Raji (cell line): ENCODE measurements around the gene HOXB7.

Experiments used
- POLR2A ChIP-seq: IDR thresholded peaks from 2 replicates; pipeline ENCODE4 v1.6.1; 2011; ENCODE audit warnings: low read depth, low read length, control low read depth; ENCODE audit not compliant: insufficient read depth

Gene HOXB7

DNA sequence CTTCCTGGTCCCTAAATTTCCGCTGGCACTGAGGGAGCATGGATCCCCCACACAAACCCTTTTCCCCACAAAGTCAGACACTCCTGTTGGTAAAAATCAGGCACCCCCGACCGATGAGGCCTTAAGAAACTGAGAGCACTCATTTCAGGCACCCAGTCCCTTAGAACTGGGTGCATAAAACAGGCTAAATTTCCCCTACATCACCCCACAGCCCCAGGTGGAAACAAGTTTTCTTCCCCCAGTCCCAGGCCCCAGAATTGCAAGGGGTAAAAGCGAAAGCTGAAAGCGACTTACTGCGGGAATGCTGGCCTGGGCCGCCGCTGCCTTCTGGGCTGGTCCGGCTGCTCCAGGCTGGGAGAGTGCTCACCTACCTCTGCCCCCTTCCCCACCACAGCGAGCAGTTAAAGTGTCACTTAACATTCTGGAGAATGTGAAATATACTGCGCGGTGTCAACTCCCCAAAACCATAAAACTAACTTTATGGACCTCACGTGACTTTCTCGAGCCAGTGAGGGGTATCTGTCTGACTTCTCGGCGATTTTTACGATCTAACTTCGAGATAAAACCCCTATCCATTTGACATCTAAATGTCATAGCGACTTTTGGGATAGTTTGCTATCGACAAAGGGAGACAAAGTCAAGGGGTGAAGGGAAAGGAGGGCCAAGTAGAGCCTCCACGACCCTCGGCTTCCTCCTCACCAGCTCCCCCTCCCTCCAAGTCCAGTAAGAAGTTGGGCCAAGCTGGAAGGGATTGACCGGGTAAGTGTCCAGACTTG lies 20.8 kb downstream of the HOXB7 start, which contains the start of gene HOXB3:
Gene HOXB3, minus strand, starts transcription at position 411 of the 776 bp plus-strand sequence. CDS start 37,767 bp downstream, outside the sequence.
- TF ChIP-seq POLR2A: no peak

DNA sequence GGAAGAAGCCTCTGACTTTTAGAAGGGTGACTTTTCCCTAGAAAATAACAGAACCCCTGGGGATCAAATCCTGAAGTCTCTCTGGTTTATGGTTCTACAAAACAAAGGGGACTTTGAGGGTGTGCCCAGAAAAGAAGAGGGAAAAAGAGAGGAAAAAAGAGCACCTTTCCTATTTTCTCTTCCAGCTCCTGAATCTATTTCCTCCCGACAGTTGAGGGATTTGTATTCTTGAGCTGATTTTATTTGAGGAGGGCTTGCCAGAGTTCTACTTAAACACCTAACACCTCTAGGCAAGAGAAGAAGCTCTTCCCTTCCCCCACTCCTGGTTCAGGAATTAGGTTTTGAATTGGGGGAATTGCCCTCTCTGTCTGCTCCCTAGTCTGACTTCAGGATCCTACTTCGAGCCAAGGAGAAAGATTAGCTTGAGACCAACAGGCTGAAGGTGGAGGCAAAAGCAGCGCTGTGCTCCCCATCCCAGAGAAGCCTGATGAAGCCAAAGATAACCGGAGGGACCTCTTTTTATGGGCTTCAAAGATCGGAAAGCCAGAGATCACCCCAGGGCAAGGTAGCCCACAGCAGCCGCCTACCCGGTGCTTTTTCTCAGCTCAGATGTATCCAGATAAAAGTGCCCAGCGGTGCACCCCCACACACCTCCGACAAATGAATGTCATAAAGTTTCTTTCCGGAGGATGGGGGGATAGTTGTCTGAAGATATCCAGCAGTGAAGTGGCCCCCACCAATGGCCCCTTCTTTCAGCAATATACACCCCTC lies 21.6 kb downstream of the HOXB7 start:
- TF ChIP-seq POLR2A: no peak

DNA sequence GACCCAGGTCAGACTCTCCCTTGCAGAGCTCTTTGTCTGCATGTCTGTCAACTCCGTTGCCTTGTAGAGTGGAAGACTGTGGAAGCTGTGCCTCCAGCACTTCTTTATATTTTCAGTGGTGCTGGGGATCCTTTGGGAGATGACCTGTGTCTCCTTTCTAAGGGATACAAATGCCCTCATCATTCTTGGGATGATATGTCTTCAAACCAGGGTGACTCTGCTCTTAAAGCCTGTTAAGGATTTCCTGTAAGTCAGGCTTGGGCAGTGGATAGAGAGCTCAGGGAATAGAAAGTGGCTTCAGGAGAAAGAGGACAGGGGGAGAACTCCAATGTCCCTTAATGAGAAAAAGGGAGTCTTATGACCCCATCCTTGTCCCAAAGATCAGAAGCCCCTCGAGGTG lies 22.3 kb downstream of the HOXB7 start:
- no peak for TF ChIP-seq POLR2A

GRCh38 chr17:48588074-48588415 lies 22.8 kb downstream of the HOXB7 start:
- no peak for TF ChIP-seq POLR2A

DNA sequence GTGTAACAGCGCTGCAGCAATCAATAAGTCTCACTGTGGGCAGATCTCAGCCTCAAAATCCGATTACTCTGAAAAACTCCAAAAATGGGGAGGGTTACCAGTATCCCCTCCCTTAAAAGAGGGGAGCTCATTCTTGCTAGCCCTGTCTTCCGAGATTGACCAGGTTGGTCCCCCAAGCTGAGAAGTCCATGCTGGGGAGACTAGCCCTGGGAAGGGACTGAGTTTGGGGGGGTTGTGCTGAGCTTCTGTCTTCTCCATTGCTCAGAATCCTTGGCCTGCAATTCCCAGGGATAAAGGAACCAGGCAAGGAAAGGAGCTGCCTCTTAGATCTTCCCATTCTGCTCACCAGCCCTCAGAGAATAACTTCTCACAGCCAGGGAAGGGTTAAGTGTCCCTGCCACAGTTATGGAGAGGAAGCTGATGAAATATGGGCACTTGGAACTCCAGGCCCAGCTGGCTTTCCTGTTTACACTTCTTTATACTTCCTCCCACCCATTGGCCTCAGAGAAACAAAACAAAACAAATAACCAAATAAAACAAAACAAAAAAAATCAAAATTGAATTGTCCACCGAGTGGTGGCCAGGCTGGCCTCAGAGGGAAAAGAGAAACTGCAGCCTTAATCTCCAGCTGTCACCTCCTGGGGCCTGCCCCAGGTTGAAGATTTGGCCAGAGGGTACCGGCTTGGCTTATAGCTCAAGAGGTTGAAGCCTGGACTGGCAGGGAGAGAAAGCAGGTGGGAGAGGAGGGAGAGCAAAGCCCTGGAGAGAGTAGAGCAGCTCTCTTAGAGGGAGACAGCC lies 23.3 kb downstream of the HOXB7 start:
- no peak for TF ChIP-seq POLR2A

GRCh38 chr17:48586355-48587258 lies 24.2 kb downstream of the HOXB7 start:
- no peak for TF ChIP-seq POLR2A

- TF ChIP-seq POLR2A: no peak
These were observed 26.5 kb downstream of the HOXB7 start for GRCh38 chr17:48584223-48584741.

- no peak for TF ChIP-seq POLR2A
These were observed 27.1 kb downstream of the HOXB7 start for GRCh38 chr17:48583708-48584222.

- no peak for TF ChIP-seq POLR2A
These were observed 28.1 kb downstream of the HOXB7 start for GRCh38 chr17:48582750-48583069.

DNA sequence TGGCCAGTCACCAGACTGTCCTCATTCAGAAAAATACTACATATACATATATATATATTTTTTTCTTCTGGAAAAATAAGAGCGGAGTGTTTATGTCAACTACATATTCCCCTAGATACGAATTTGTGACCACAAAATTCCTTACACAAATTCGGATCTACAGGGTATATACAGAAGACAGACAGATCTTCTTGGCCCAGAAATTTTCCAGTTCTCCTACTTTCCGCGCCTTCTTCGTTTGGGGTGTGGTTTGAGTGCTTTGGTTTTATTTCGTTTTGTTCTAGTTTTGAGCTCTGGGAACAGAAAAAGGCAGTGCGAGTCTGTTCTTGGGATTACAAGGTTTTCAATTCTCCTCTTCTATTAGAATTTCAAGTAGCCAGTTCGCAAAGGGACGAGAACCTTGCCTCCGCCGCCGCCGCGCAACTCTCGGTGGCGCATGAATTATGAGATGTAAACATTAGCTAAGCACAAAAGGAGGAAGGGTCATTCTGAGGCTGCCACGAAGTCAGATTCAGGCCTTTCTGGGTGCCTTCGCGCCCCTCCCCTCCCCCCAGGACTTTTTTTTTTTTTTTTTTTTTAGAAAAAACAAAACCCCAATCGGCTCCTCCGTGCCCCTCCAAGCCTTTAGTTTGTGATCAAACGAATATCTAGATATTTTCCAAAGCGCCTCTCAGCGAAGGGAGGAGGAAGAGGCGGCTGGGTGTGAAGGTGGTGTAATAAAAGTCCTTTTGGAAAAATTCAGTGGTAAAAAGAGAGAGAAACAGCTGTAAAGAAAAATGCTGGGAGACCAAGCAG lies 30.9 kb downstream of the HOXB7 start:
- TF ChIP-seq POLR2A: no peak

DNA sequence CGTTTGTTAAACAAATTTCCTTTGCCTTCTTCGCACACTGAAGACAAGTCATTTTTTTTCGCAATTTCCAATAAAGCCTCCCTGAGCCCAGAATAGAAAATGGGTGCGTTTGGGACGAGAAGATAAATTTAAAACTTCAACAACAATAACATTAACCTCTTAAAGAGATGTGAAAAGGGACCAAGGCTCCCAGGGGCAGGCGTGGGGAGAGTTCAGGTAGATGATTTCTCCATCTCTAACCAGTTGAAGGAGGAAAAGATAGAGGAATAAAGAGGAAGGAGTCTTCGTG lies 31.4 kb downstream of the HOXB7 start:
- TF ChIP-seq POLR2A: no peak

DNA sequence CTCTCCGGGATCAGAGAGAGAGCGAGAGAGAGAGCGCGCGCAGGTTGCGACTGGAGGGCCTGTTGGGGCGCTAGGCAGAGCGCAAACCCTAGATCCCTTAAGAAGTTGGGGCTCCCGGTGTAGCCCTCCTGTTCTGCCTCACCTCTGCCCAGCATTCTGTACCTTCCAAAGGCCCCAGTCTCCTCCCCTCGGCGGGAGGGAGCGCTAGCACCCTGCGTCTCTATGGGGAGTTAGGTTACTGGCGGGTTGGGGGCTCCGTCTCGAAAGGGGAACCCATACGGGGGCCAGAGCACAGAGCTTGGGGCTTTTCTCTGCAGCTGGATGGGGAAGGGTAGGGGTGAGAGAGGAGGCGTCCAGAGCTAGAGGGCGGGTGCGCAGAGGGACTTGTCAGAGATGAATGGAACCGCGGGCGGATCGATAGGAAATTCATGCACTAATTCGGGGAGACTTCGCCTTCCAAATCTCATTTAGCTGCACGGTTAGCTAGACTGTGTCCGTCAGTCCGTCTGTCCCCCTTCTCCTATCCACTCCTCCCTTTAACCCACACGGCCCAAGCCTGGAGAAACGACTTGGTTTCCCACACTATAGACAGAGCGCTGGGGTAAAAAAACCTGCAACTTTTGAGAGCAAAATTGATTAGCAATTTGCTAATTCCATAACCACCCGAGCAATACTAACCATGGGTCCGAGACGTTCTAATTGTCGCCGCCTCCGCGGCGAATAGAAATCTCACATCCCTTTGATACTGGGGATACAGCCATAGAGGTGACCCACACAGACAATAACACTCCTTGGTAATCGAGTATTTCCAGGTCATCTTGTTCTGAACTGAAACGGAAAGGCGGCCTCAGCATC lies 32.0 kb downstream of the HOXB7 start:
- TF ChIP-seq POLR2A: no peak; the same call in 1 of the 2 replicates

DNA sequence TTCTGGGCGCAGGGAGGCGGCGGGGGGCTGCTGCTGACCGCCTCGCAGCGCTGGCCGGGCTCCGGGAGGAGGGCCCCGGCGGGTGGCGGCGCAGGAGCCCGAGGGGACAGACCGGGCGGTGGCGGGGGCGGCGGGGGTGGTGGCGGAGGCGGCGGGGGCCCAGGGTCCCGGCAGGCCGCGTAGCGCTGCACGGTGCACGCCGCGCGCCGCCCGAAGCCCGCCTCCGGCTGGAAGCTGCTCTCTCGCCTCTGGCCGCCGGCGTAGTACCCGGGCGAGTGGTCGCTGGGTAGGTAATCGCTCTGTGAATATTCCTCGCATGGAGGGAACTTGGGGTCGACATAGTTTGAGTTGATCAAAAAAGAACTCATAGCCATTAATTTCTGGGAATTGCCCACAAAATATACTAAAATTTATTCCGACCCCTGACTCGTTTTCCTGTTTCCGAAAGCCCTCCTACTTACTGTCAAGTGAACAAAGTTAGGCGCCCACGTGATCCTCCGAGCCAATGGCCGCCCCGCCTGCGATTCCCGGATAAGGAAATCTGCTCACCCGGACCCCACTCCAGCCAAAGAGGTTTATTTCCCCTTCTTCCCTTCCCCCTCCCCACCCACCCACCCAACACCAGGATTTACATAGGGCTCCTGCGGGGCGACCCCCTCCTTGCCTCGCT lies 32.7 kb downstream of the HOXB7 start, which contains the start of gene HOXB4:
Gene HOXB4, minus strand, starts transcription at position 405 of the 670 bp plus-strand sequence. Its CDS starts 31 bp downstream, at position 374.
- 0 out of 2 replicates have a peak, but pooled peaks have one; percentile 44 for TF ChIP-seq POLR2A
